Measurements from ENCODE around the gene NSFL1C. TPM values are rescaled to one million over a fixed set of nuclear protein-coding genes. Genes with fewer than 3 reads are reported as not detected.

NSFL1C gene
- total RNA-seq, 1 donor from 2014 or later = 93.9 TPM

DNA sequence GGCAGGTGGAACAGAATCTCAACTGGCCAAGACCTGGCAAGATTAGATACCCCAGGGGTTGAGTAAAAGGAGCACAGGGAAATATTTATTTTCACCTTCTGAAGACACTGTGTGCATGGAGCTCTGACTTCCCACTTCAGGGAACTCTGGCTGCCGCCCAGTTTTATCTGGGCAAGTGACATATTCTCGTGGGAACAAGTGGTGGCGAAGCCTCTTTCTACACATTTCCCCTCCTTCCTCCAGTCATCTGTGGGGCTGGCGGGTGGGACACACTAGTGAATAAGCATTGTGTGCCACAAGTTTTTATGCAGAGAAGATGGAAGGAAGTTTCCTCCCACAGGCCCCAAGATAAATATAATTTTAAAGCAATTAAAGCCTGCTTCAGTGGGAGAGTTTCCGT lies 23.6 kb downstream of the NSFL1C start:
- Mint-ChIP-seq H3K27me3 (ENCODE audit: low read depth) (no peaks in the 10 kb centered on the region), H3K4me3 (no peak overlapping the region), H3K4me1 (no peaks in the 10 kb centered on the region), H3K27ac (ENCODE audit: unreplicated experiment) (no peak overlapping the region), H3K36me3 (ENCODE audit: low read depth) (peaks cover 12% of the 10 kb centered on the region), H3K9me3 (no peaks in the 10 kb centered on the region)
- DNase-seq (ENCODE audit: low read depth, low spot score) = no peak
- TF ChIP-seq, protein P1, sequence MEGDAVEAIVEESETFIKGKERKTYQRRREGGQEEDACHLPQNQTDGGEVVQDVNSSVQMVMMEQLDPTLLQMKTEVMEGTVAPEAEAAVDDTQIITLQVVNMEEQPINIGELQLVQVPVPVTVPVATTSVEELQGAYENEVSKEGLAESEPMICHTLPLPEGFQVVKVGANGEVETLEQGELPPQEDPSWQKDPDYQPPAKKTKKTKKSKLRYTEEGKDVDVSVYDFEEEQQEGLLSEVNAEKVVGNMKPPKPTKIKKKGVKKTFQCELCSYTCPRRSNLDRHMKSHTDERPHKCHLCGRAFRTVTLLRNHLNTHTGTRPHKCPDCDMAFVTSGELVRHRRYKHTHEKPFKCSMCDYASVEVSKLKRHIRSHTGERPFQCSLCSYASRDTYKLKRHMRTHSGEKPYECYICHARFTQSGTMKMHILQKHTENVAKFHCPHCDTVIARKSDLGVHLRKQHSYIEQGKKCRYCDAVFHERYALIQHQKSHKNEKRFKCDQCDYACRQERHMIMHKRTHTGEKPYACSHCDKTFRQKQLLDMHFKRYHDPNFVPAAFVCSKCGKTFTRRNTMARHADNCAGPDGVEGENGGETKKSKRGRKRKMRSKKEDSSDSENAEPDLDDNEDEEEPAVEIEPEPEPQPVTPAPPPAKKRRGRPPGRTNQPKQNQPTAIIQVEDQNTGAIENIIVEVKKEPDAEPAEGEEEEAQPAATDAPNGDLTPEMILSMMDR (conservative IDR thresholded peaks at IDR 0.05) = no peak

DNA sequence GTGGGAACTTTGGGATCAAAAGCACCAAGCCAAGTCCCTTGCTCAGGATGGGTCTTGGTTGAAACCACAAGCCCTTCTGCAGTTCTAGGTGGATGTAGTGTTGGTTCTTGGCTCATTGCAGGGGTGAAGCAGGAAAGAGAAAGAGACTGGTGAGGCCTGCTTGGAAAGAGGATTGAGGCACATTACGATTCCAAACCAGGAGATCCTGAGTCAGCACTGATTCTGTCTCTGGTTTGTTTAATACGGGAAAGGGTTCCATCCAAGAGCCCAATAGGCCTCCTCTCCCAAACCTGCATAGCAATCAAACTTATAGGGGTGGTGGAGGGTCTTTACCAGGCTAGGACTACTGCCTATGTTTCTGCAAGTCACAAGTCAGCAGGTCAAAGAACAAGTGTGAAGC lies 24.3 kb downstream of the NSFL1C start:
- no peak for DNase-seq (ENCODE audit: low read depth, low spot score)
- H3K4me1 Mint-ChIP-seq = peaks cover 1% of the 10 kb centered on the region
- no peak overlapping the region for H3K4me3 Mint-ChIP-seq
- H3K27ac Mint-ChIP-seq (ENCODE audit: unreplicated experiment) = no peak overlapping the region
- TF ChIP-seq, protein P1 (conservative IDR thresholded peaks at IDR 0.05) = no peak
- no peaks in the 10 kb centered on the region for H3K27me3 Mint-ChIP-seq (ENCODE audit: low read depth)
- peaks cover 12% of the 10 kb centered on the region for H3K36me3 Mint-ChIP-seq (ENCODE audit: low read depth)
- no peaks in the 10 kb centered on the region for H3K9me3 Mint-ChIP-seq

DNA sequence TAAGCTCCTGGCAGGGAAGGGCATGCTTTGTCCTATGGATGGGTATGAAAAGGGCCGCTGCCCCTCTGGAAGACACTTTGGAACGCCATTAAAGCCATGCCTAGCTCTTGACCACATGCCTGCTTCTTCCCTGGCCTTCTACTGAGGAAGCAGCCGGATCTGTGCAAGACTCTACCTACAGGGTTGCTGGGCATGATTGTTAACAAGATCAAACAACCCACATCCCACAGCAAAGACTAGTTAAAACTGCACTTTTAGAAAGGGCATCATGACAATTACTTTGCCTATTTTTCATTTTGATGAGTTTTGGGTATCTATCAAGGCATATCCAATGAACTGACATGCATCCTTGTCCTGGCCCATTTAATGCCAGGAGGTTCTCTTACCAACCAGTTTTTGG lies 25.5 kb downstream of the NSFL1C start:
- Mint-ChIP-seq H3K36me3 (ENCODE audit: low read depth) (peaks cover 12% of the 10 kb centered on the region), H3K27me3 (ENCODE audit: low read depth) (no peaks in the 10 kb centered on the region), H3K27ac (ENCODE audit: unreplicated experiment) (no peak overlapping the region), H3K4me3 (no peak overlapping the region), H3K4me1 (peaks cover 4% of the 10 kb centered on the region), H3K9me3 (no peaks in the 10 kb centered on the region)
- no peak for DNase-seq (ENCODE audit: low read depth, low spot score)
- TF ChIP-seq, protein P1 (conservative IDR thresholded peaks at IDR 0.05) = no peak

DNA sequence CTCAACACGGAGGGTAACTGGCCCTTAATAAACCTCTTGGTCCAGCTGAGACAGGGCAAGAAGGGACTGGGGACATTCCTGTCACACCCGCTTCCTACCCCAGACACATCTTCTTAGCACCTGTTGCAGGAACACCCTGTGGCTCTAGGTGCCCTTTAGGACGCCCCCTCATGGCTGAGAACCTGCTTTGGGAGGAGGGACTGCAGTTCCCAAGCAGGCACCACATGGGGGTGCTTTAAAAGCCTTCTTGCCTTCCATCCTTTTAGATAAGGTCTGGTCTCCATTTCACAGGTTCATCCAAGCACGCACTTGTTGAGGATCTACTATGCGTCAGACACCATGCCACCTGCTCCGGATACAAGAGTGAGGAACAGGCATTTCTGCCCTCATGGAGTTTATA lies 26.6 kb downstream of the NSFL1C start:
- TF ChIP-seq, protein P1 (conservative IDR thresholded peaks at IDR 0.05) = no peak
- H3K4me1 Mint-ChIP-seq = peaks cover 4% of the 10 kb centered on the region
- H3K27me3 Mint-ChIP-seq (ENCODE audit: low read depth) = no peaks in the 10 kb centered on the region
- H3K36me3 Mint-ChIP-seq (ENCODE audit: low read depth) = peaks cover 12% of the 10 kb centered on the region
- no peak for DNase-seq (ENCODE audit: low read depth, low spot score)
- no peaks in the 10 kb centered on the region for H3K9me3 Mint-ChIP-seq
- no peak overlapping the region for H3K4me3 Mint-ChIP-seq
- H3K27ac Mint-ChIP-seq (ENCODE audit: unreplicated experiment) = no peak overlapping the region

DNA sequence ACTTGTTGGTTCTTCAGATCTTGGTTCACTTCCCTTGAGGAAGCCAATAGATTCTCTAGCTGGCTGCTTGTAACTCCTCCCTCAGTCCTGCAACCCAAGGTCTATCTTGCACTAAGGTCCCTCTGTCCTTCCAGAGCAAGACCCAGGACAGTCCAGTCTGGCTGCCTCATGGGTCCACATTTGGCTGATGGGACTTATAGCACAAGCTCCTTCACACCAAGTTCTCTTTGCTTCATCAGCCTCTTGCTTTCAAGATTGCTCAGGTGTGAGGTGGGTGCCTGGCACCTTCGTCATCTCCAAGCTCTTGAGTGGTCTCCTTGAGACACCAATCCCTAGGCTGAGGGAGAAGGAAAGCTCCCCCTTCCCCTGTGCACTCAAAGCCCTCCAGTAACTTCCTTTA lies 28.3 kb downstream of the NSFL1C start:
- TF ChIP-seq, protein P1 (conservative IDR thresholded peaks at IDR 0.05) = no peak
- no peak overlapping the region for H3K27ac Mint-ChIP-seq (ENCODE audit: unreplicated experiment)
- H3K4me3 Mint-ChIP-seq = no peak overlapping the region
- DNase-seq (ENCODE audit: low read depth, low spot score) = no peak
- H3K4me1 Mint-ChIP-seq = peaks cover 4% of the 10 kb centered on the region
- H3K36me3 Mint-ChIP-seq (ENCODE audit: low read depth) = peaks cover 12% of the 10 kb centered on the region
- no peaks in the 10 kb centered on the region for H3K9me3 Mint-ChIP-seq
- no peaks in the 10 kb centered on the region for H3K27me3 Mint-ChIP-seq (ENCODE audit: low read depth)
